K562 (cell line): ENCODE data around the gene LINS1. TPM values are rescaled to one million over a fixed set of nuclear protein-coding genes. Genes with fewer than 3 reads are reported as not detected.

ENCODE experiments used
- ATF7 ChIP-seq: fragments of 450-650 bp; IDR thresholded peaks from 2 replicates; pipeline ENCODE4 v1.7.1; 2014; ENCODE audit warnings: mild to moderate bottlenecking, moderate library complexity
- CUX1 ChIP-seq: fragments of 200-800 bp; sonication (Bioruptor generic); IDR thresholded peaks from 2 replicates; pipeline ENCODE4 v1.6.1; 2016; ENCODE audit warnings: missing genetic modification characterization, missing compliant biosample characterization
- ELF2 ChIP-seq: fragments of 250-450 bp; sonication (Bioruptor Pico); IDR thresholded peaks from 2 replicates; pipeline ENCODE4 v1.5.0; 2021; ENCODE audit warnings: mild to moderate bottlenecking
- GATA2 ChIP-seq: sonication (generic); formaldehyde crosslinking; IDR thresholded peaks from 2 replicates; pipeline ENCODE4 v1.4.0; 2020; ENCODE audit warnings: mild to moderate bottlenecking, missing genetic modification reagents
- HDAC6 ChIP-seq: IDR thresholded peaks from 2 replicates; pipeline ENCODE4 v1.6.1; 2012; ENCODE audit warnings: low read depth, mild to moderate bottlenecking, control low read depth, inconsistent platforms, low read length, moderate library complexity
- NELFE ChIP-seq: IDR thresholded peaks from 2 replicates; pipeline ENCODE4 v1.6.1; 2011; ENCODE audit warnings: mild to moderate bottlenecking; ENCODE audit not compliant: insufficient read depth, insufficient read length
- NRF1 ChIP-seq, 2 experiments: fragments of 450-650 bp; IDR thresholded peaks in 1 of 2; conservative IDR thresholded peaks in 1 of 2; 2 replicates each; pipeline ENCODE4 v1.6.1; 2014; ENCODE audit warnings: mild to moderate bottlenecking in 2 of 2
- OTX1 ChIP-seq: fragments of 450-650 bp; formaldehyde crosslinking; IDR thresholded peaks from 2 replicates; pipeline ENCODE4 v1.4.0; 2022; ENCODE audit warnings: mild to moderate bottlenecking
- RERE ChIP-seq: sonication (generic); formaldehyde crosslinking; IDR thresholded peaks from 2 replicates; pipeline ENCODE4 v1.8.0; 2023; ENCODE audit warnings: missing genetic modification reagents, mild to moderate bottlenecking, borderline replicate concordance
- polyA plus RNA-seq, 8 experiments: library from polyadenylated mRNA; depleted of rRNA in 4 of 8; stranded (reverse) in 5 of 8; unstranded in 3 of 8; fragments of >200 nt; fragmentation: Nextera tagmentation in 2 of 8; fragmentation: Illumina TruSeq in 1 of 8; extraction: Ambion mirVana in 2 of 8; extraction: Trizol in 1 of 8; gene quantifications; 2 replicates each; pipeline versions ENCODE4 v1.2.1 to v1.2.3, GENCODE V29; 2011 to 2014; ENCODE audit warnings: inconsistent platforms in 1 of 8, missing spikeins in 1 of 8
- total RNA-seq, 7 experiments: library from RNA; depleted of rRNA in 6 of 7; stranded (reverse); fragments of >200 nt in 6 of 7; fragmentation: Illumina TruSeq in 2 of 7; extraction: Trizol in 2 of 7; gene quantifications; 2 replicates each; pipeline versions ENCODE4 v1.2.1 to v1.2.3, GENCODE V29; 2011 to 2021; ENCODE audit warnings: low replicate concordance in 1 of 7
- TF ChIP-seq, protein P1 (sequence below): fragments of 450-650 bp; formaldehyde crosslinking; IDR thresholded peaks from 2 replicates; pipeline ENCODE4 v1.4.0; 2020; ENCODE audit warnings: mild to moderate bottlenecking, moderate library complexity
- TF ChIP-seq, protein P2 (sequence below): sonication (generic); formaldehyde crosslinking; IDR thresholded peaks from 2 replicates; pipeline ENCODE4 v1.8.0; 2022; ENCODE audit warnings: mild to moderate bottlenecking, missing genetic modification reagents, borderline replicate concordance

LINS1 gene
- total and polyA plus RNA-seq, 9 of the 15 experiments (the other 6 are each of a cell fraction or from before 2014, with no cell fraction given) = 15.4 to 31.4 (median 24.6) TPM

GRCh38 chr15:100602064-100602822 lies at the start of gene LINS1, which contains the start of gene ASB7 (continued):
- TF ChIP-seq HDAC6 (no peak), NRF1 (conservative IDR thresholded peaks at IDR 0.05 in 1 of 2, IDR thresholded peaks at IDR 0.05 in 1 of 2) (peak; percentile 98 to 99), CUX1 (CRISPR knock-in tag) (no peak), GATA2 (CRISPR knock-in tag) (no peak), ATF7 (peak; percentile 79; the same call in 1 of the 2 replicates), OTX1 (CRISPR knock-in tag) (0 out of 2 replicates have a peak, but pooled peaks have one; percentile 16), NELFE (no peak), RERE (no peak), ELF2 (CRISPR knock-in tag) (0 out of 2 replicates have a peak, but pooled peaks have one; percentile 25)
- TF ChIP-seq, protein P1, sequence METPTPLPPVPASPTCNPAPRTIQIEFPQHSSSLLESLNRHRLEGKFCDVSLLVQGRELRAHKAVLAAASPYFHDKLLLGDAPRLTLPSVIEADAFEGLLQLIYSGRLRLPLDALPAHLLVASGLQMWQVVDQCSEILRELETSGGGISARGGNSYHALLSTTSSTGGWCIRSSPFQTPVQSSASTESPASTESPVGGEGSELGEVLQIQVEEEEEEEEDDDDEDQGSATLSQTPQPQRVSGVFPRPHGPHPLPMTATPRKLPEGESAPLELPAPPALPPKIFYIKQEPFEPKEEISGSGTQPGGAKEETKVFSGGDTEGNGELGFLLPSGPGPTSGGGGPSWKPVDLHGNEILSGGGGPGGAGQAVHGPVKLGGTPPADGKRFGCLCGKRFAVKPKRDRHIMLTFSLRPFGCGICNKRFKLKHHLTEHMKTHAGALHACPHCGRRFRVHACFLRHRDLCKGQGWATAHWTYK (CRISPR knock-in tag) = peak; percentile 23; the same call in 1 of the 2 replicates
- TF ChIP-seq, protein P2, sequence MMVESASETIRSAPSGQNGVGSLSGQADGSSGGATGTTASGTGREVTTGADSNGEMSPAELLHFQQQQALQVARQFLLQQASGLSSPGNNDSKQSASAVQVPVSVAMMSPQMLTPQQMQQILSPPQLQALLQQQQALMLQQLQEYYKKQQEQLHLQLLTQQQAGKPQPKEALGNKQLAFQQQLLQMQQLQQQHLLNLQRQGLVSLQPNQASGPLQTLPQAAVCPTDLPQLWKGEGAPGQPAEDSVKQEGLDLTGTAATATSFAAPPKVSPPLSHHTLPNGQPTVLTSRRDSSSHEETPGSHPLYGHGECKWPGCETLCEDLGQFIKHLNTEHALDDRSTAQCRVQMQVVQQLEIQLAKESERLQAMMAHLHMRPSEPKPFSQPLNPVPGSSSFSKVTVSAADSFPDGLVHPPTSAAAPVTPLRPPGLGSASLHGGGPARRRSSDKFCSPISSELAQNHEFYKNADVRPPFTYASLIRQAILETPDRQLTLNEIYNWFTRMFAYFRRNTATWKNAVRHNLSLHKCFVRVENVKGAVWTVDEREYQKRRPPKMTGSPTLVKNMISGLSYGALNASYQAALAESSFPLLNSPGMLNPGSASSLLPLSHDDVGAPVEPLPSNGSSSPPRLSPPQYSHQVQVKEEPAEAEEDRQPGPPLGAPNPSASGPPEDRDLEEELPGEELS = no peak; the same call in 1 of the 2 replicates
